ENCODE data around the gene C1QL1. TPM values are rescaled to one million over a fixed set of nuclear protein-coding genes. Genes with fewer than 3 reads are reported as not detected.
"Not testable (repeated sequence)": the region's sequence is repeated elsewhere in the genome, so short reads cannot be mapped to it uniquely, and the experiment has no call there.

C1QL1 gene
- total RNA-seq, 2 donors from 2014 or later: 1.6 to 3.6 TPM

DNA sequence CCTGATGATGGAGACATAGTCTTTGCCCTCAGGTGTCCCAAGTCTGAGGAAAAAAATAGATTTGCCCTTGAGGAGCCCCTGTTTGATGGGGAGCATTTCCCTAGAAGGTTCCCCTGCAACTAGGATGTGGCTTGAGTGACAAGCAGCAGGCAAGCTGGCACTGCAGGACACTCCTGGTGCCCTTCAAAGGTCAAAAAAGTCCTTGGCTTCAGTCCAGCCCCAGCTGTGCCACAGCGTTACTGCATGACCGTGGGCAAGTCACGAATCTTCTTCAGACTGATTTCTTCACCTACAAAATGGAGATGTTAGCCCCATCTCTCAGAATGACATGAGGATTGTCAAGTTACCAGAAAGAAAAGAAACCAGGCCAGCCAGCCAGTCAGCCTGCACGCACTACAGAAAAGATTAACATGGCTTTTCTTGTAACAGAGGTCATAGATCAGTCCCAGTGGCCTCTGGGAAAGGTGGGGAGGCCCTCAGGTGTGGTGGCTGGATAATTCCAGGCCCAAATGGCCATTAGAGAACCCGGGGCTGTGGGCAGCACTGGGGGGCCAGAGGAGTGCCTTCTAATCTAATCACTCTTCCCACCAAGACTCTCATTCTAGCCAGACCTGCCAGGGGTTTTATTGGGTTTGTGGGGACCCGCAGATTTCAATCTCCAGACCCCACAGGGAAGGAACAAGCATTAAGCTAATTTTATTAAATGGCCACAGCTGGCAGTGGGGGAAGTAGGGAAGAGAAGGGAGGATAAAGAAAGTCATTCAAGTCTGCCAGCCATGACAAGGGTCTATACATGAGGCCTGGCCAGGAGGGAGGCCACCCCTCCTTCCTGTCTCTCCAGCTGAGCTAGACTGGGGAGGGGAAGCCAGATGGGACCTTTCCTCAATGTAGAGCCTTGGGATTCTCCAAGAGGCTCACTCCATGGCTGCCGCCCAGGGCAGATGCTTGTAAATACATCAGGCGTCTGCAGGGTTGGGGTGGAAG, 10.8 kb downstream of the C1QL1 start:
- Histone ChIP-seq H3K9me3 (no peaks in the 10 kb centered on the region), H3K27ac (no peak overlapping the region), H3K4me1 (peaks cover 0 to 8% of the 10 kb centered on the region in 2 donors), H3K36me3 (no peaks in the 10 kb centered on the region), H3K27me3 (peaks cover 0 to 6% of the 10 kb centered on the region in 2 donors), H3K4me3 (no peak overlapping the region)
- no peak for DNase-seq (ENCODE audit: low spot score)
- TF ChIP-seq, protein P1, sequence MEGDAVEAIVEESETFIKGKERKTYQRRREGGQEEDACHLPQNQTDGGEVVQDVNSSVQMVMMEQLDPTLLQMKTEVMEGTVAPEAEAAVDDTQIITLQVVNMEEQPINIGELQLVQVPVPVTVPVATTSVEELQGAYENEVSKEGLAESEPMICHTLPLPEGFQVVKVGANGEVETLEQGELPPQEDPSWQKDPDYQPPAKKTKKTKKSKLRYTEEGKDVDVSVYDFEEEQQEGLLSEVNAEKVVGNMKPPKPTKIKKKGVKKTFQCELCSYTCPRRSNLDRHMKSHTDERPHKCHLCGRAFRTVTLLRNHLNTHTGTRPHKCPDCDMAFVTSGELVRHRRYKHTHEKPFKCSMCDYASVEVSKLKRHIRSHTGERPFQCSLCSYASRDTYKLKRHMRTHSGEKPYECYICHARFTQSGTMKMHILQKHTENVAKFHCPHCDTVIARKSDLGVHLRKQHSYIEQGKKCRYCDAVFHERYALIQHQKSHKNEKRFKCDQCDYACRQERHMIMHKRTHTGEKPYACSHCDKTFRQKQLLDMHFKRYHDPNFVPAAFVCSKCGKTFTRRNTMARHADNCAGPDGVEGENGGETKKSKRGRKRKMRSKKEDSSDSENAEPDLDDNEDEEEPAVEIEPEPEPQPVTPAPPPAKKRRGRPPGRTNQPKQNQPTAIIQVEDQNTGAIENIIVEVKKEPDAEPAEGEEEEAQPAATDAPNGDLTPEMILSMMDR (IDR thresholded peaks at IDR 0.05): no peak

DNA sequence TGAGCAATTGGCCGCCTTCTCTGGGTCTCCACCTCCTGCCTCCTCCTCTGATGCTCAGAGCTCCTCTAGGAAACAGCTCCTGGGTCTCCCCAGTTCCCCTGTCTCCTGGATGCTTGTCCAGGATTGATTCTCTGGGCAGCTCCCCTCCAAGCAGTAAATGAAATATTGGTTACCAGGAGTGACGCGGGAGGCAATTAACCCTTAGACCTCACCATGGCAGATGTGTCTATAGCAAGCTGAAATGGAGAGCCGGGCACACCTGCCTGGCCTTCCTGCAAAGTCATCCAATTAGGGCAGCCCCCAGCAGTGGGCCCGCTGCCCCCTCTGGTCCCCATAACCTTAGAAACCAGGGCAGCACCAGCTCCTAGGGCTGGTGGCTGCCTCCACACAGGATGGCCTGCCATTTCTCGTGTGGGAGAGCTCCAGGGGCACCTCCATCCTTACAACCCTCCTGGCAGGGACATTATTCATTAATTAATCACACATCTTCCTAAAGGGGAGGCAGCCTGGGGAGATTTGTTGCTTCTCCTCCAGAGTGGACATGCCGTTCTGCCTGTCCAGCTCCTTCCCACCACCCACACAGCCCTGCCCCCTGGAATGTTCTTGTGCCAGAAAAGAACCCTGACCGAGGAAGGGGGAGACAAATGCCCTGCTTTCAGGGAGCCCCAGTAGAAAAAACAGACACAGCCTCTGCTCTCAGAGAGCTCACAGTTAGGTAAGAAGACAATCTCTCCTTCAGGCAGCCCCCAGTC, 12.3 kb downstream of the C1QL1 start:
- DNase-seq (ENCODE audit: low spot score): no peak
- peaks cover 0 to 6% of the 10 kb centered on the region in 2 donors for H3K27me3 ChIP-seq
- no peak overlapping the region for H3K27ac ChIP-seq
- H3K36me3 ChIP-seq: no peaks in the 10 kb centered on the region
- no peak overlapping the region for H3K4me3 ChIP-seq
- TF ChIP-seq, protein P1 (IDR thresholded peaks at IDR 0.05): no peak
- peaks cover 0 to 8% of the 10 kb centered on the region in 2 donors for H3K4me1 ChIP-seq
- no peaks in the 10 kb centered on the region for H3K9me3 ChIP-seq

DNA sequence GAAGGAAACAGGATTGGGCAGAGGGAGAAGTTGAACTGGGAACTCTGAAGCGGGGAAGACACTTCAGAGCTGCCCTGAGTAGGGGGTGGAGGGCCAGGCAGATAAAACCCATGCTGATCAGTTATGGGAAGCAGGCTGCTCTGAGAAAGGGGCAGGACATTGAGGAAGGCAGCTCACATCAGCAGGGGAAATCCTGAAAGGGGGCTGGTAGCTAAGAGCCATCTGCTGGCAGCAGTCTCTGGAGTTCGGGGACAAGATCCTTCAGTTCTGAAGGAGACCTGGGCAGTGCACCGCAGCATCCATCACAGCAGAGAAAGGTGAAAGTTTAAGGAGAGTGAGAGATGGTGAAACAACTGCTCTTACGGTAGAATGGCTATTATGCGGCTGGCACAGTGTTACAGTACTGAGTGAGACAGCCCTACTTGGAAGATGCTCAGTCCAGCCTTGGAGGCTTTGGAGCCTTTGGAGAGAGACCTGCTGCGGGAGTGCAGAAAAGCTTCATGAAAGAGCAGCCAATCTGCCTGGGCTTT, 15.1 kb downstream of the C1QL1 start:
- TF ChIP-seq, protein P1 (IDR thresholded peaks at IDR 0.05): no peak
- H3K4me3 ChIP-seq: no peak overlapping the region

DNA sequence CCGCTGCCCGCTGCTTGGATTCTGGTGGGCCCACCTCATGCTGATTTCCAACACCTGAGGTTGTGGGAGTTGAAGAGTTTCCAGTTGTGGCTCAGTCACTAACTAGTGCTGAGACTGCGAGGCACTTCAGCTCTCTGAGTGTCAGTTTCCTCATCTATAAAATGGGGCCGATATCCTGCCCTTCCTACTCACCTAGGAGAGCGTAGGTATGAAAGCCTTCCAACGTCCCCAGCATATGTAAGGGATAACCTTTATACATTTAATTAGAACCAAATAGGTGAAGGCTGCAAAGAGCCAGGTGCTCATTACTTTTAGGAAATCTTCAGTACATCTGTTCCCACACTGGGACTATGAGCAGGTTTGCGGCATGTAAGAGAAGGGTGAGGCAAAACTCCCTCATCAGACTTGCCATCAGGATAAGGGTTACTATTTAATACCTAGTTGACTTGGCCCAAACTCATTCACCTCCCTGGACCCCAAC, 19.7 kb downstream of the C1QL1 start:
- H3K27me3 ChIP-seq: no peaks in the 10 kb centered on the region
- peaks cover 0 to 10% of the 10 kb centered on the region in 2 donors for H3K4me1 ChIP-seq
- H3K9me3 ChIP-seq: no peaks in the 10 kb centered on the region
- DNase-seq (ENCODE audit: low spot score): no peak
- peak overlapping the region; percentile 31 to 56 for H3K4me3 ChIP-seq
- H3K36me3 ChIP-seq: no peaks in the 10 kb centered on the region
- TF ChIP-seq, protein P1 (IDR thresholded peaks at IDR 0.05): no peak
- peak overlapping the region in 1 of 2 donors; percentile 73 for H3K27ac ChIP-seq

More for the DNA sequence above, 15.1 kb downstream of the C1QL1 start:
- Histone ChIP-seq H3K4me1 (peaks cover 0 to 3% of the 10 kb centered on the region in 2 donors), H3K9me3 (no peaks in the 10 kb centered on the region), H3K36me3 (no peaks in the 10 kb centered on the region), H3K27ac (no peak overlapping the region), H3K27me3 (no peaks in the 10 kb centered on the region)
- DNase-seq (ENCODE audit: low spot score): no peak

DNA sequence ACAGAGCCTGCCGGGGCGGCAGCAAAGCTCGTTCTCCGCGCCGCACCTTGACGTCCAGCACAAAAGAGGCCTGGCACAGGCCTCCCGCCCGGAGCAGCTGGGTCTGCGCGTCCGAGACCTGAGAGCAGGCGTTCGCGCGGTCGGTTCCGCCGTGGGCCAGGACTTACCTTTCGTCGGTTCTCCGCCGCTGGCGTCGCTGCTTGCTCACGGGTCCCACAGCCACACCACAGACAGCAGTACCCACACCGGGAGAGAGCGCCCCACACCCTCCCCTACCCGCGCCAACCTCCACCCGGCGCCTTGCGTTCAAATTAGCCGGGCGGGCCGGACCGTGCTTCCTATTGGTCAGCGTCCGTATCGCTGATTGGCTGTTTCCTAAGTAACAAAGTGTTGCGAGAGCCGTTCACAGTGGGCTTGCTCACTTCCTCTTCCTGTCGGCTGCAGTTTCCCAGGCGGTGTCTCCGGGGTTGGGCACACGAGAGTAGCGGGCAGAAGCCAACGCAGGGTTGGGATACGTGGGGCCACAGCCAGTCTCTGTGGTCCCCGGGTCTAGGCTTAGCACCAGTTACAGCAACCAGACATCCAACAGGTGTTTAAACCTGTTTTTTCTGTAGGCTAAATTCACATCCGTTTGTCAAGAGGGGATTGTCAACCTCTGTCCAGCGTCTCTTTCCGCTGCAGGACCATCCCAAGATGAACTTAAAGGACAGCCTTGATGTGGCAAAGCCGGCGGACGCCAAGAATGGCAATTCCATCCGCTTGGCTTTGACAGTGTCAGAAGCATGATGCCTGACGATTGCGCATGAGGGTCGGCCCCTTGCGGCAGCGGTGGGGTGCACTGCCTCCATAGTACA, 20.4 kb downstream of the C1QL1 start, which contains the start of gene KIF18B:
KIF18B (minus strand) TSS at position 313 of the 854 bp plus-strand sequence. CDS start 11,429 bp downstream, outside the sequence.
- TF ChIP-seq, protein P1 (IDR thresholded peaks at IDR 0.05): peak in 1 of 2 donors; percentile 9
- peak within 1 kb of the TSS; percentile 46 to 73 for H3K27ac ChIP-seq

DNA sequence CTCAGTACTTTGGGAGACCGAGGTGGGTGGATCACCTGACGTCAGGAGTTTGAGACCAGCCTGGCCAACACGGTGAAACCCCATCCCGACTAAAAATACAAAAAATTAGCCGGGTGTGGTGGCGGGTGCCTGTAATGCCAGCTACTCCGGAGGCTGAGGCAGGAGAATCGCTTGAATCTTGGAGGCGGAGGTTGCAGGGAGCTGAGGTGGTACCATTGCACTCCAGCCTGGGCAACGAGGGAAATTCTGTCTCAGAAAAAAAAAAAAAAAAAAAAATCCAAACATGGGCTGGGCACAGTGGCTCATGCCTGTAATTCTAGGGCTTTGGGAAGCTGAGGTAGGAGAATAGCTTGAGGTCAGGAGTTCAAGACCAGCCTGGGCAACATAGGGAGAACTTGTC, 22.5 kb downstream of the C1QL1 start:
- H3K27ac ChIP-seq; DNase-seq (ENCODE audit: low spot score); H3K27me3 ChIP-seq; H3K4me3 ChIP-seq; H3K36me3 ChIP-seq; H3K9me3 ChIP-seq; H3K4me1 ChIP-seq: not testable (repeated sequence)

More for the DNA sequence above, 20.4 kb downstream of the C1QL1 start, which contains the start of gene KIF18B:
- peak; percentile 92 for DNase-seq (ENCODE audit: low spot score)
- Histone ChIP-seq H3K4me1 (peaks cover 0 to 10% of the 10 kb centered on the region in 2 donors), H3K36me3 (no peaks in the 10 kb centered on the region), H3K4me3 (peak within 1 kb of the TSS; percentile 31 to 56), H3K9me3 (no peaks in the 10 kb centered on the region), H3K27me3 (no peaks in the 10 kb centered on the region)
